GM12878 (cell line): ENCODE measurements around the gene KCND3. TPM values are rescaled to one million over a fixed set of nuclear protein-coding genes. Genes with fewer than 3 reads are reported as not detected.

Experiments
- ATAC-seq: fragments of 200-7000 bp; cut with Tn5 transposase; 3 replicates; pipeline ENCODE4 v1.9.1; 2020; ENCODE audit warnings: mild to moderate bottlenecking, moderate library complexity
- BruUV-seq: library from RNA; stranded (reverse); fragments of 400-500 nt; replicated peaks from 2 replicates; lab custom pipeline; 2021; lab: Mats Ljungman, UMichigan
- CTCF ChIA-PET: fragments of 300-600 bp; sonication (Branson Sonifier 250); formaldehyde crosslinking; extraction: SDS; loops from one replicate; lab custom pipeline; 2021; ENCODE audit warnings: inconsistent platforms; lab: Yijun Ruan, JAX
- POLR2A ChIA-PET: fragments of 350-600 bp; formaldehyde crosslinking; extraction: SDS; loops from one replicate; lab custom pipeline; 2021; ENCODE audit warnings: inconsistent platforms; lab: Charles Lee
- RAD21 ChIA-PET: fragments of 300-600 bp; sonication (Branson Sonifier 250); formaldehyde crosslinking; loops from one replicate; lab custom pipeline; 2023; ENCODE audit warnings: antibody characterized with exemption; ENCODE audit not compliant: unreplicated experiment; lab: Charles Lee
- SMC1A ChIA-PET: fragments of 300-600 bp; sonication (Branson Sonifier 250); formaldehyde crosslinking; loops from one replicate; lab custom pipeline; 2023; ENCODE audit not compliant: unreplicated experiment, uncharacterized antibody; lab: Charles Lee
- DNase-seq: peaks from one replicate; pipeline ENCODE4 v3.0.0-alpha.2; 2011; ENCODE audit warnings: low read depth, low spot score
- FAIRE-seq: peaks from 3 replicates; lab custom pipeline; 2011; peaks lifted over from hg19 to GRCh38; lab: Jason Lieb, UNC
- H2AFZ ChIP-seq: 2 replicates; pipeline ENCODE4 v1.6.0; 2011; ENCODE audit warnings: low read depth, low read length, control low read depth; ENCODE audit not compliant: control insufficient read depth
- H3K27ac ChIP-seq: 2 replicates; pipeline ENCODE4 v1.5.1; 2011; ENCODE audit warnings: control low read depth; ENCODE audit not compliant: control insufficient read depth, insufficient read depth
- H3K27me3 ChIP-seq, 2 experiments: replicated peaks in 1 of 2; 2 replicates each; pipeline versions ENCODE4 v1.6.0 to v1.6.1; 2011; ENCODE audit warnings: low read length in 1 of 2; ENCODE audit not compliant: control insufficient read depth in 2 of 2, insufficient read depth in 2 of 2
- H3K36me3 ChIP-seq, 2 experiments: 2 replicates each; pipeline ENCODE4 v1.5.1; 2011; ENCODE audit warnings: low read length in 1 of 2; ENCODE audit not compliant: control insufficient read depth in 2 of 2, insufficient read depth in 2 of 2
- H3K4me1 ChIP-seq: 2 replicates; pipeline ENCODE4 v1.6.1; 2011; ENCODE audit warnings: mild to moderate bottlenecking, low read length, moderate library complexity, mixed read lengths; ENCODE audit not compliant: control insufficient read depth, insufficient read depth
- H3K4me2 ChIP-seq: 2 replicates; pipeline ENCODE4 v1.6.0; 2011; ENCODE audit warnings: control low read depth; ENCODE audit not compliant: control insufficient read depth, insufficient read depth
- H3K4me3 ChIP-seq: fragments of 200-600 bp; sonication (generic); 2 replicates; pipeline ENCODE4 v1.5.1; 2016
- H3K79me2 ChIP-seq: 2 replicates; pipeline ENCODE4 v1.6.0; 2011; ENCODE audit warnings: low read length; ENCODE audit not compliant: control insufficient read depth, insufficient read depth
- H3K9ac ChIP-seq: 2 replicates; pipeline ENCODE4 v1.8.0; 2011; ENCODE audit warnings: low read length, control low read depth, mixed read lengths; ENCODE audit not compliant: control insufficient read depth, insufficient read depth
- H3K9me3 ChIP-seq: replicated peaks from 3 replicates; pipeline ENCODE4 v1.5.1; 2011; ENCODE audit warnings: mild to moderate bottlenecking, low read length; ENCODE audit not compliant: control insufficient read depth, insufficient read depth
- H4K20me1 ChIP-seq: 2 replicates; pipeline ENCODE4 v1.6.0; 2011; ENCODE audit not compliant: control insufficient read depth, insufficient read depth
- MXI1 ChIP-seq: fragments of 150-350 bp; IDR thresholded peaks from 2 replicates; pipeline ENCODE4 v1.6.1; 2011; ENCODE audit warnings: low read depth, mild to moderate bottlenecking, inconsistent platforms, low read length, improper control_type of control experiment
- NR2C1 ChIP-seq: fragments of 450-650 bp; IDR thresholded peaks from 2 replicates; pipeline ENCODE4 v1.6.1; 2017; ENCODE audit warnings: antibody characterized with exemption, mild to moderate bottlenecking, moderate library complexity
- PAX5 ChIP-seq: IDR thresholded peaks from 2 replicates; pipeline ENCODE4 v1.6.1; 2011; ENCODE audit warnings: low read depth, low read length, borderline replicate concordance
- PML ChIP-seq: IDR thresholded peaks from 2 replicates; pipeline ENCODE4 v1.6.1; 2012; ENCODE audit warnings: low read length, inconsistent platforms
- RAD21 ChIP-seq: IDR thresholded peaks from 2 replicates; pipeline ENCODE4 v1.6.1; 2011; ENCODE audit warnings: mild to moderate bottlenecking, low read depth, low read length, moderate library complexity; ENCODE audit not compliant: insufficient read depth
- RELB ChIP-seq: fragments of 450-650 bp; IDR thresholded peaks from 2 replicates; pipeline ENCODE4 v1.6.1; 2017; ENCODE audit warnings: low read depth, mild to moderate bottlenecking, moderate library complexity
- SREBF2 ChIP-seq: IDR thresholded peaks from 2 replicates; pipeline ENCODE4 v1.6.1; 2012; ENCODE audit warnings: mild to moderate bottlenecking, low read length
- WGBS: methylation state at CpG from one replicate; pipeline ENCODE4 v1.1.6; 2016; ENCODE audit warnings: low lambda C conversion rate; ENCODE audit not compliant: insufficient replicate concordance, insufficient coverage; ENCODE audit errors: missing lambda C conversion rate; 5-methylcytosine and 5-hydroxymethylcytosine counted together
- in situ Hi-C: fragments of 300-500 bp; cut with MboI; formaldehyde crosslinking; loops from 9 replicates; pipeline ENCODE4 v1.14.3; 2018; ENCODE audit warnings: mixed read lengths
- intact Hi-C: fragments of 100-400 bp; cut with micrococcal nuclease; formaldehyde crosslinking; loops from one replicate; pipeline ENCODE4 v1.14.2; 2022; ENCODE audit not compliant: unreplicated experiment
- polyA plus RNA-seq, 11 experiments: library from polyadenylated mRNA; depleted of rRNA in 4 of 11; unstranded in 6 of 11; stranded (reverse) in 5 of 11; fragments of >200 nt; fragmentation: Nextera tagmentation in 4 of 11; fragmentation: Illumina TruSeq in 1 of 11; extraction: Ambion mirVana in 4 of 11; extraction: Trizol in 1 of 11; gene quantifications; 1 replicate in 1 of 11; 2 replicates in 10 of 11; pipeline versions ENCODE4 v1.2.1 to v1.2.3, GENCODE V29; 2011 to 2016; ENCODE audit warnings: inconsistent platforms in 2 of 11, missing spikeins in 2 of 11, low read depth in 1 of 11
- total RNA-seq, 4 experiments: library from RNA; depleted of rRNA in 3 of 4; stranded (reverse); fragments of >200 nt in 3 of 4; fragmentation: Illumina TruSeq in 1 of 4; extraction: Trizol in 1 of 4; gene quantifications; 2 replicates each; pipeline versions ENCODE4 v1.2.1 to v1.2.3, GENCODE V29; 2013 to 2021
- TF ChIP-seq, protein P1 (sequence below): fragments of 450-650 bp; formaldehyde crosslinking; IDR thresholded peaks from 2 replicates; pipeline ENCODE4 v1.4.0; 2020; ENCODE audit warnings: mild to moderate bottlenecking, moderate library complexity

KCND3 gene
- total and polyA plus RNA-seq, 10 of the 15 experiments (the other 5 are each of a cell fraction or from before 2014, with no cell fraction given) = 0.02 TPM; not detected in 9

GRCh38 chr1:111734856-111735255, 254.6 kb downstream of the KCND3 start:
- Histone ChIP-seq H3K4me2 (no peak overlapping the region), H4K20me1 (no peaks in the 10 kb centered on the region; the same call in 1 of the 2 replicates)
- SMC1A ChIA-PET = interaction anchor here (1.0 to 3.2 kb wide), 3 partner anchors 21 to 253 kb away, joined by 3 to 12 read pairs (median 4); no protein-coding TSS in a partner anchor

More at GRCh38 chr1:111734856-111735255, 254.6 kb downstream of the KCND3 start:
- RAD21 ChIA-PET = interaction anchor here (0.8 kb wide), 1 partner anchor 20 kb away, joined by 4 read pairs; no protein-coding TSS in a partner anchor
- peaks cover 0 to 2% of the 10 kb centered on the region in 2 experiments; a peak in 2 of 4 replicates for H3K27me3 ChIP-seq
- TF ChIP-seq, protein P1, sequence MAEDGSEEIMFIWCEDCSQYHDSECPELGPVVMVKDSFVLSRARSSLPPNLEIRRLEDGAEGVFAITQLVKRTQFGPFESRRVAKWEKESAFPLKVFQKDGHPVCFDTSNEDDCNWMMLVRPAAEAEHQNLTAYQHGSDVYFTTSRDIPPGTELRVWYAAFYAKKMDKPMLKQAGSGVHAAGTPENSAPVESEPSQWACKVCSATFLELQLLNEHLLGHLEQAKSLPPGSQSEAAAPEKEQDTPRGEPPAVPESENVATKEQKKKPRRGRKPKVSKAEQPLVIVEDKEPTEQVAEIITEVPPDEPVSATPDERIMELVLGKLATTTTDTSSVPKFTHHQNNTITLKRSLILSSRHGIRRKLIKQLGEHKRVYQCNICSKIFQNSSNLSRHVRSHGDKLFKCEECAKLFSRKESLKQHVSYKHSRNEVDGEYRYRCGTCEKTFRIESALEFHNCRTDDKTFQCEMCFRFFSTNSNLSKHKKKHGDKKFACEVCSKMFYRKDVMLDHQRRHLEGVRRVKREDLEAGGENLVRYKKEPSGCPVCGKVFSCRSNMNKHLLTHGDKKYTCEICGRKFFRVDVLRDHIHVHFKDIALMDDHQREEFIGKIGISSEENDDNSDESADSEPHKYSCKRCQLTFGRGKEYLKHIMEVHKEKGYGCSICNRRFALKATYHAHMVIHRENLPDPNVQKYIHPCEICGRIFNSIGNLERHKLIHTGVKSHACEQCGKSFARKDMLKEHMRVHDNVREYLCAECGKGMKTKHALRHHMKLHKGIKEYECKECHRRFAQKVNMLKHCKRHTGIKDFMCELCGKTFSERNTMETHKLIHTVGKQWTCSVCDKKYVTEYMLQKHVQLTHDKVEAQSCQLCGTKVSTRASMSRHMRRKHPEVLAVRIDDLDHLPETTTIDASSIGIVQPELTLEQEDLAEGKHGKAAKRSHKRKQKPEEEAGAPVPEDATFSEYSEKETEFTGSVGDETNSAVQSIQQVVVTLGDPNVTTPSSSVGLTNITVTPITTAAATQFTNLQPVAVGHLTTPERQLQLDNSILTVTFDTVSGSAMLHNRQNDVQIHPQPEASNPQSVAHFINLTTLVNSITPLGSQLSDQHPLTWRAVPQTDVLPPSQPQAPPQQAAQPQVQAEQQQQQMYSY (CRISPR knock-in tag) = no peak
- TF ChIP-seq PAX5 (no peak), MXI1 (no peak), PML (no peak), SREBF2 (no peak), RAD21 (no peak), NR2C1 (no peak), RELB (no peak)
- H3K9me3 ChIP-seq = no peaks in the 10 kb centered on the region
- intact Hi-C loops = no loop called here
- DNase-seq (no peak), FAIRE-seq (no peak), ATAC-seq (no peak)
- H3K4me3 ChIP-seq = no peak overlapping the region
- peaks cover 10% of the 10 kb centered on the region for H3K4me1 ChIP-seq
- H3K79me2 ChIP-seq = no peaks in the 10 kb centered on the region
- H3K9ac ChIP-seq = no peak overlapping the region
- 71% methylated on average over 3 of the region's 3 CpGs for WGBS
- no peaks in the 10 kb centered on the region for H3K36me3 ChIP-seq
- no peak overlapping the region for H3K27ac ChIP-seq
- H2AFZ ChIP-seq = no peak overlapping the region
- POLR2A ChIA-PET = interaction anchor here (2.1 kb wide), 1 partner anchor 8 kb away, joined by 4 read pairs; no protein-coding TSS in a partner anchor
- no TSS peak for BruUV-seq
- CTCF ChIA-PET = interaction anchor here (1.4 kb wide), 1 partner anchor 21 kb away, joined by 6 read pairs; no protein-coding TSS in a partner anchor
- in situ Hi-C loops = no loop called here
